Measurements from ENCODE around the gene EVI5L.
A peak's percentile ranks its signal among the peaks of the same experiment; 100 is the strongest.

EVI5L gene

GRCh38 chr19:7885818-7886217 lies 55.8 kb downstream of the EVI5L start (continued):
- TF ChIP-seq TSHZ2 (CRISPR knock-in tag; IDR thresholded peaks at IDR 0.05) (no peak), OSR1 (CRISPR knock-in tag; IDR thresholded peaks at IDR 0.05) (no peak), ZNF70 (CRISPR knock-in tag; IDR thresholded peaks at IDR 0.05) (no peak), ZNF8 (CRISPR knock-in tag; IDR thresholded peaks at IDR 0.05) (no peak), PPARA (CRISPR knock-in tag; IDR thresholded peaks at IDR 0.05; ENCODE audit: borderline replicate concordance) (no peak), ARNTL (CRISPR knock-in tag; IDR thresholded peaks at IDR 0.05; ENCODE audit: borderline replicate concordance, low read depth) (no peak), ZFP30 (CRISPR knock-in tag; IDR thresholded peaks at IDR 0.05) (no peak), ISL1 (CRISPR knock-in tag; IDR thresholded peaks at IDR 0.05) (no peak)

GRCh38 chr19:7887408-7888144 lies 57.6 kb downstream of the EVI5L start:
- TF ChIP-seq GLIS3 (CRISPR knock-in tag; IDR thresholded peaks at IDR 0.05) (no peak), RARB (CRISPR knock-in tag; IDR thresholded peaks at IDR 0.05) (no peak), PATZ1 (CRISPR knock-in tag; IDR thresholded peaks at IDR 0.05; ENCODE audit: borderline replicate concordance) (no peak), ZFP3 (CRISPR knock-in tag; IDR thresholded peaks at IDR 0.05) (no peak), ISL1 (CRISPR knock-in tag; IDR thresholded peaks at IDR 0.05) (no peak), SNAI2 (CRISPR knock-in tag; IDR thresholded peaks at IDR 0.05) (no peak), OSR1 (CRISPR knock-in tag; IDR thresholded peaks at IDR 0.05) (no peak), TCF4 (CRISPR knock-in tag; IDR thresholded peaks at IDR 0.05; ENCODE audit: borderline replicate concordance) (no peak), ZNF565 (CRISPR knock-in tag; conservative IDR thresholded peaks at IDR 0.05; ENCODE audit: low read depth) (no peak), CSRNP3 (CRISPR knock-in tag; IDR thresholded peaks at IDR 0.05) (no peak), TOX (CRISPR knock-in tag; IDR thresholded peaks at IDR 0.05; ENCODE audit: borderline replicate concordance) (no peak)
- no peak for ATAC-seq

GRCh38 chr19:7888145-7888825 lies 58.3 kb downstream of the EVI5L start, which contains the start of gene LRRC8E:
Gene LRRC8E (plus strand): TSS chr19:7888510. CDS start chr19:7895604, 7,094 bp downstream.
- no peak for ATAC-seq
- no peak for TF ChIP-seq ZFP30 (CRISPR knock-in tag; IDR thresholded peaks at IDR 0.05)
- no peak for TF ChIP-seq TOX (CRISPR knock-in tag; IDR thresholded peaks at IDR 0.05; ENCODE audit: borderline replicate concordance)
- TF ChIP-seq ARNTL (CRISPR knock-in tag; IDR thresholded peaks at IDR 0.05; ENCODE audit: borderline replicate concordance, low read depth), result no peak
- no peak for TF ChIP-seq CREB5 (CRISPR knock-in tag; IDR thresholded peaks at IDR 0.05; ENCODE audit: low read depth)
- TF ChIP-seq PPARA (CRISPR knock-in tag; IDR thresholded peaks at IDR 0.05; ENCODE audit: borderline replicate concordance), result no peak
- no peak for TF ChIP-seq ZNF70 (CRISPR knock-in tag; IDR thresholded peaks at IDR 0.05)

GRCh38 chr19:7888826-7889217 lies 58.8 kb downstream of the EVI5L start:
- TF ChIP-seq ZC3H10 (CRISPR knock-in tag; IDR thresholded peaks at IDR 0.05), result no peak
- no peak for ATAC-seq

- ATAC-seq, result peak; percentile 48; the same call in 2 of the 3 replicates
Observed at GRCh38 chr19:7893362-7894101, 63.5 kb downstream of the EVI5L start.
